H1 (cell line): Measurements from ENCODE around the gene ATP11A. TPM values are rescaled to one million over a fixed set of nuclear protein-coding genes. Genes with fewer than 3 reads are reported as not detected.

Experiments used
- CEBPB ChIP-seq: IDR thresholded peaks from 2 replicates; pipeline ENCODE4 v1.6.1; 2012; ENCODE audit warnings: low read depth, low read length
- SAP30 ChIP-seq: fragments of 300-600 bp; sonication (generic); IDR thresholded peaks from 2 replicates; pipeline ENCODE4 v1.7.1; 2012; ENCODE audit warnings: low read length, moderate library complexity, mild to moderate bottlenecking, inconsistent platforms; ENCODE audit not compliant: insufficient read depth, insufficient replicate concordance
- TCF12 ChIP-seq: IDR thresholded peaks from 2 replicates; pipeline ENCODE4 v1.6.1; 2011; ENCODE audit warnings: low read depth, mild to moderate bottlenecking, low read length
- polyA plus RNA-seq, 7 experiments: library from polyadenylated mRNA; depleted of rRNA in 3 of 7; stranded (reverse) in 5 of 7; unstranded in 2 of 7; fragments of >200 nt in 5 of 7; fragments of 200-250 nt in 2 of 7; gene quantifications; 1 replicate in 5 of 7; 2 replicates in 1 of 7; 4 replicates in 1 of 7; pipeline versions ENCODE4 v1.2.1 to v1.2.3, GENCODE V29; 2011 to 2013; ENCODE audit warnings: missing spikeins in 2 of 7, mixed read lengths in 2 of 7
- total RNA-seq: library from RNA; stranded (reverse); fragmentation: NEBNext Ultra II Directional; extraction: Animal tissue kit (Norgen Biotek cat#: 25700); gene quantifications from 2 replicates; pipeline ENCODE4 v1.2.1, GENCODE V29; 2021

Gene ATP11A
- total and polyA plus RNA-seq, 2 of the 8 experiments (the other 6 are each of a cell fraction or from before 2014, with no cell fraction given), result 28.8 to 72.9 TPM

- TF ChIP-seq TCF12, result no peak
- no peak for TF ChIP-seq CEBPB
- TF ChIP-seq SAP30, result no peak
Measured at GRCh38 chr13:112822851-112823250, 133.0 kb downstream of the ATP11A start (continued).
